Breast epithelium (tissue), 3 donors: ENCODE measurements around the gene FGF23.

Source experiments
- POLR2A ChIP-seq: fragments of 450-650 bp; IDR thresholded peaks from one replicate; pipeline ENCODE4 v1.6.1; 2016; ENCODE audit warnings: antibody characterized with exemption, mild to moderate bottlenecking, moderate library complexity
- POLR2AphosphoS5 ChIP-seq, 3 donors: sonication (generic); formaldehyde crosslinking; IDR thresholded peaks; one replicate each; pipeline ENCODE4 v1.6.1; 2017; ENCODE audit warnings: antibody characterized with exemption in 3 of 3
- TF ChIP-seq, protein P1 (sequence below), 3 donors: fragments of 450-650 bp; IDR thresholded peaks; one replicate each; pipeline ENCODE4 v1.5.1; 2016 to 2017; ENCODE audit warnings: antibody characterized with exemption in 3 of 3, mild to moderate bottlenecking in 3 of 3, moderate library complexity in 3 of 3

DNA sequence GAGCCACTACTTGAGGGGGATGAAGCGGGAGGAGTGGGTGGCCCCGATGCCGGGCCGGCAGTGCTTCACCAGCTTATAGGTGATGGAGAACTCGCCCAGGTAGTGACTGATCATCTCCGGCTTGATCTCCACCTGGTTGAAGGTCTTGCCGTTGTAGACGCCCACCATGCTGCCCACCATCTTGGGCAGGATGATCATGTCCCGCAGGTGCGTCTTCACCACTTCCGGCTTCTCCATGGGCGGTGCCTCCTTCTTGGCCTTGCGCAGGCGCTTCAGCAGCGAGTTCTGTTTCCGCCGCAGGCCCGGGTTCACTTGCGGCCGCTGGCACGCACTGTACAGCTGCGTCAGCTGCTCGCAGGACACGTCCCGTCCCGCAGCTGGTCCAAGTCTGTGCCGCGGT is 55.1 kb downstream of the FGF23 start:
- TF ChIP-seq POLR2A (no peak), POLR2AphosphoS5 (IDR thresholded peaks at IDR 0.05) (no peak)
- TF ChIP-seq, protein P1, sequence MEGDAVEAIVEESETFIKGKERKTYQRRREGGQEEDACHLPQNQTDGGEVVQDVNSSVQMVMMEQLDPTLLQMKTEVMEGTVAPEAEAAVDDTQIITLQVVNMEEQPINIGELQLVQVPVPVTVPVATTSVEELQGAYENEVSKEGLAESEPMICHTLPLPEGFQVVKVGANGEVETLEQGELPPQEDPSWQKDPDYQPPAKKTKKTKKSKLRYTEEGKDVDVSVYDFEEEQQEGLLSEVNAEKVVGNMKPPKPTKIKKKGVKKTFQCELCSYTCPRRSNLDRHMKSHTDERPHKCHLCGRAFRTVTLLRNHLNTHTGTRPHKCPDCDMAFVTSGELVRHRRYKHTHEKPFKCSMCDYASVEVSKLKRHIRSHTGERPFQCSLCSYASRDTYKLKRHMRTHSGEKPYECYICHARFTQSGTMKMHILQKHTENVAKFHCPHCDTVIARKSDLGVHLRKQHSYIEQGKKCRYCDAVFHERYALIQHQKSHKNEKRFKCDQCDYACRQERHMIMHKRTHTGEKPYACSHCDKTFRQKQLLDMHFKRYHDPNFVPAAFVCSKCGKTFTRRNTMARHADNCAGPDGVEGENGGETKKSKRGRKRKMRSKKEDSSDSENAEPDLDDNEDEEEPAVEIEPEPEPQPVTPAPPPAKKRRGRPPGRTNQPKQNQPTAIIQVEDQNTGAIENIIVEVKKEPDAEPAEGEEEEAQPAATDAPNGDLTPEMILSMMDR (IDR thresholded peaks at IDR 0.05) = no peak
